Peyer's patch (tissue), 4 donors: ENCODE data around the gene GGA3. TPM values are rescaled to one million over a fixed set of nuclear protein-coding genes. Genes with fewer than 3 reads are reported as not detected.
A peak's percentile ranks its signal among the peaks of the same experiment; 100 is the strongest.
"Not testable (repeated sequence)": the region's sequence is repeated elsewhere in the genome, so short reads cannot be mapped to it uniquely, and the experiment has no call there.

Source experiments
- DNase-seq, 3 donors: peaks; one replicate each; pipeline ENCODE4 v3.0.0-alpha.2; 2017 to 2019
- H3K27ac ChIP-seq, 4 donors: fragments of 200-600 bp; sonication (generic); one replicate each; pipeline ENCODE4 v1.5.1; 2016 to 2019
- H3K27me3 ChIP-seq, 2 donors: fragments of 200-600 bp; sonication (generic); one replicate each; pipeline ENCODE4 v1.5.1; 2019
- H3K36me3 ChIP-seq, 3 donors: fragments of 200-600 bp; sonication (generic); one replicate each; pipeline ENCODE4 v1.5.1; 2016 to 2019
- H3K4me1 ChIP-seq, 4 donors: fragments of 200-600 bp; sonication (generic); one replicate each; pipeline ENCODE4 v1.5.1; 2016 to 2019
- H3K4me3 ChIP-seq, 4 donors: fragments of 200-600 bp; sonication (generic); 1 replicate in 3 of 4; 2 replicates in 1 of 4; pipeline ENCODE4 v1.5.1; 2016 to 2019; ENCODE audit warnings: mild to moderate bottlenecking in 1 of 4
- H3K9me3 ChIP-seq, 4 donors: fragments of 200-600 bp; sonication (generic); one replicate each; pipeline ENCODE4 v1.5.1; 2016 to 2019; ENCODE audit warnings: mild to moderate bottlenecking in 1 of 4
- CTCF ChIP-seq, 6 experiments: fragments of 450-650 bp in 4 of 6; fragments of 200-600 bp in 2 of 6; sonication (generic) in 1 of 6; IDR thresholded peaks; one replicate each; pipeline ENCODE4 v1.5.1; 2017 to 2019; ENCODE audit warnings: antibody characterized with exemption in 6 of 6, mild to moderate bottlenecking in 3 of 6, moderate library complexity in 1 of 6
- POLR2A ChIP-seq, 2 donors: fragments of 450-650 bp; IDR thresholded peaks; one replicate each; pipeline ENCODE4 v1.5.1; 2017; ENCODE audit warnings: antibody characterized with exemption in 2 of 2, mild to moderate bottlenecking in 2 of 2, moderate library complexity in 2 of 2
- total RNA-seq, 4 donors: library from RNA; depleted of rRNA; stranded (reverse); fragments of >200 nt; gene quantifications; one replicate each; pipeline ENCODE4 v1.1.0, GENCODE V29; 2016

Gene GGA3
- total RNA-seq, 4 donors from 2014 or later: 34.0 to 153 (median 77.0) TPM

GRCh38 chr17:75301049-75301448, 39.6 kb upstream of the GGA3 start:
- Histone ChIP-seq H3K36me3 (no peaks in the 10 kb centered on the region), H3K4me1 (peaks cover 0 to 3% (median 0%) of the 10 kb centered on the region in 4 donors), H3K9me3 (no peaks in the 10 kb centered on the region), H3K4me3 (no peak overlapping the region), H3K27me3 (no peaks in the 10 kb centered on the region), H3K27ac (no peak overlapping the region)
- TF ChIP-seq POLR2A (IDR thresholded peaks at IDR 0.05): no peak
- no peak for TF ChIP-seq CTCF (IDR thresholded peaks at IDR 0.05)
- no peak for DNase-seq

GRCh38 chr17:75300280-75300679, 38.9 kb upstream of the GGA3 start:
- no peaks in the 10 kb centered on the region for H3K27me3 ChIP-seq
- TF ChIP-seq POLR2A (IDR thresholded peaks at IDR 0.05): no peak
- no peak for TF ChIP-seq CTCF (IDR thresholded peaks at IDR 0.05)
- H3K9me3 ChIP-seq: no peaks in the 10 kb centered on the region
- H3K4me3 ChIP-seq: no peak overlapping the region
- no peak for DNase-seq
- no peaks in the 10 kb centered on the region for H3K36me3 ChIP-seq
- peaks cover 0 to 6% (median 0%) of the 10 kb centered on the region in 4 donors for H3K4me1 ChIP-seq
- no peak overlapping the region for H3K27ac ChIP-seq

GRCh38 chr17:75295201-75296158, 34.1 kb upstream of the GGA3 start:
- H3K36me3 ChIP-seq: no peaks in the 10 kb centered on the region
- H3K27me3 ChIP-seq: no peaks in the 10 kb centered on the region
- H3K4me3 ChIP-seq: peak overlapping the region in 1 of 4 donors; percentile 6
- TF ChIP-seq POLR2A (IDR thresholded peaks at IDR 0.05) (no peak), CTCF (IDR thresholded peaks at IDR 0.05) (no peak)
- H3K9me3 ChIP-seq: no peaks in the 10 kb centered on the region
- peak overlapping the region; percentile 51 to 93 (median 81) for H3K27ac ChIP-seq
- peak in 2 of 3 donors; percentile 49 to 64 for DNase-seq
- peaks cover 0 to 10% (median 0%) of the 10 kb centered on the region in 4 donors for H3K4me1 ChIP-seq

GRCh38 chr17:75292810-75293448, 31.5 kb upstream of the GGA3 start:
- H3K27me3 ChIP-seq, H3K9me3 ChIP-seq, H3K4me3 ChIP-seq, DNase-seq, H3K36me3 ChIP-seq: not testable (repeated sequence)
- peak overlapping the region in 1 of 4 donors; percentile 88 for H3K27ac ChIP-seq
- H3K4me1 ChIP-seq: peaks cover 0 to 17% (median 0%) of the 10 kb centered on the region in 4 donors

GRCh38 chr17:75289832-75290337, 28.5 kb upstream of the GGA3 start:
- Histone ChIP-seq H3K27me3 (no peaks in the 10 kb centered on the region), H3K4me3 (peak overlapping the region; percentile 63 to 80 (median 77)), H3K36me3 (peaks cover 0 to 10% (median 0%) of the 10 kb centered on the region in 3 donors), H3K27ac (peak overlapping the region; percentile 92 to 96 (median 93)), H3K4me1 (peaks cover 0 to 7% (median 0%) of the 10 kb centered on the region in 4 donors), H3K9me3 (no peaks in the 10 kb centered on the region)
- TF ChIP-seq POLR2A (IDR thresholded peaks at IDR 0.05): no peak
- TF ChIP-seq CTCF (IDR thresholded peaks at IDR 0.05): peak in 5 of 6 experiments; percentile 27 to 54 (median 44)
- peak; percentile 57 to 88 (median 78) for DNase-seq
